Right lobe of liver (tissue), 4 donors: ENCODE data around the gene CPA3.

Source experiments
- POLR2A ChIP-seq: fragments of 450-650 bp; IDR thresholded peaks from one replicate; pipeline ENCODE4 v1.6.1; 2017; ENCODE audit warnings: antibody characterized with exemption, mild to moderate bottlenecking
- TF ChIP-seq, protein P1 (sequence below), 4 donors: fragments of 200-600 bp in 3 of 4; fragments of 450-650 bp in 1 of 4; IDR thresholded peaks; one replicate each; pipeline versions ENCODE4 v1.5.1 to v1.8.0; 2016 to 2022; ENCODE audit warnings: antibody characterized with exemption in 4 of 4, mild to moderate bottlenecking in 2 of 4
- donor health status: DM: no; HTN: no; CAD: no.
- donor health status: DM: no; HTN: no; CAD: no.
- donor health status: DM: no; HTN: yes; CAD: no.

DNA sequence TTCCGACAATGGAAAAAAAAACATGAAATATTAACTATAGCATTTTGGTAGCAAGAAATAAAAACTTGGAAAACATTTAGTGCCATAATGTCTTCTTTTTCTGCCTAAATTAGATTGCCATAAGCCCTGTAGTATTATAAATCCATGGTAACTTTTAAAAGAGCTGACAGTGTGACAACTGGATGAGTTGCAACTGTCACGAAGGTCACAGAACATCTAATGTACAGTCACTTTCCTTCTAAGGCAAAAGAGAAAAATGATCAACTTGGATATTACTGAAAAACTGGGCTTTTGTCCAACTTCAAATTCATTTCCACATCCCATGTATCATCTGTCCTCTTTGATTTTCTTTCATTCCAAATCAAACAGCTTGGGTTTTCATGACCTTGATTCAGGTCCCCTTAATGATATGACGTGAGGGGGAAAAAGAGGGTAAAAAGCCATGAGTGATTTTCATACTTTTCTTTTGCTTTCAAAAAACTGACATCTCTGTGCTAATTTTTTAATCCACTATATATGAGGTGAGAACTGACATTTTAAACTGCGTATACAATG is 36.9 kb upstream of the CPA3 start:
- no peak for TF ChIP-seq POLR2A
- TF ChIP-seq, protein P1, sequence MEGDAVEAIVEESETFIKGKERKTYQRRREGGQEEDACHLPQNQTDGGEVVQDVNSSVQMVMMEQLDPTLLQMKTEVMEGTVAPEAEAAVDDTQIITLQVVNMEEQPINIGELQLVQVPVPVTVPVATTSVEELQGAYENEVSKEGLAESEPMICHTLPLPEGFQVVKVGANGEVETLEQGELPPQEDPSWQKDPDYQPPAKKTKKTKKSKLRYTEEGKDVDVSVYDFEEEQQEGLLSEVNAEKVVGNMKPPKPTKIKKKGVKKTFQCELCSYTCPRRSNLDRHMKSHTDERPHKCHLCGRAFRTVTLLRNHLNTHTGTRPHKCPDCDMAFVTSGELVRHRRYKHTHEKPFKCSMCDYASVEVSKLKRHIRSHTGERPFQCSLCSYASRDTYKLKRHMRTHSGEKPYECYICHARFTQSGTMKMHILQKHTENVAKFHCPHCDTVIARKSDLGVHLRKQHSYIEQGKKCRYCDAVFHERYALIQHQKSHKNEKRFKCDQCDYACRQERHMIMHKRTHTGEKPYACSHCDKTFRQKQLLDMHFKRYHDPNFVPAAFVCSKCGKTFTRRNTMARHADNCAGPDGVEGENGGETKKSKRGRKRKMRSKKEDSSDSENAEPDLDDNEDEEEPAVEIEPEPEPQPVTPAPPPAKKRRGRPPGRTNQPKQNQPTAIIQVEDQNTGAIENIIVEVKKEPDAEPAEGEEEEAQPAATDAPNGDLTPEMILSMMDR (IDR thresholded peaks at IDR 0.05), result no peak
